ENCODE data around the gene SAMM50. TPM values are rescaled to one million over a fixed set of nuclear protein-coding genes. Genes with fewer than 3 reads are reported as not detected.

Gene SAMM50
- total and polyA plus RNA-seq, 10 of the 15 experiments (the other 5 are each of a cell fraction or from before 2014, with no cell fraction given) = 38.2 to 126 (median 62.4) TPM

- TF ChIP-seq PRDM15 (CRISPR knock-in tag; IDR thresholded peaks at IDR 0.05) = no peak
Measured at GRCh38 chr22:43991316-43992020, 36.2 kb downstream of the SAMM50 start (continued).

GRCh38 chr22:43992331-43992821 is 37.1 kb downstream of the SAMM50 start:
- intact Hi-C loops (cut with micrococcal nuclease; ENCODE audit: unreplicated experiment) = loop anchor here (2.0 to 5.0 kb wide), 2 partner anchors 75 to 634 kb away; no protein-coding TSS in a partner anchor
- peaks cover 4% of the 10 kb centered on the region for H3K79me2 ChIP-seq (ENCODE audit: control insufficient read depth, insufficient read depth, low read length)
- no peak for ATAC-seq
- no peak overlapping the region for H3K4me3 ChIP-seq
- H2AFZ ChIP-seq (ENCODE audit: control insufficient read depth, low read depth, low read length) = no peak overlapping the region
- no TSS peak for BruUV-seq (replicated peaks)
- peaks cover 22 to 24% of the 10 kb centered on the region in 2 experiments; a peak in 3 of 4 replicates for H3K36me3 ChIP-seq (ENCODE audit: control insufficient read depth in 2 of 2, insufficient read depth in 2 of 2, low read length in 1 of 2)
- WGBS (ENCODE audit: insufficient coverage, insufficient replicate concordance, low lambda C conversion rate, missing lambda C conversion rate) = 90% methylated on average over 16 of the region's 16 CpGs
- SMC1A ChIA-PET (ENCODE audit: uncharacterized antibody, unreplicated experiment) = interaction anchor here (1.1 to 5.1 kb wide), 10 partner anchors 34 to 639 kb away, joined by 4 to 282 read pairs (median 10); partner anchors contain the start of gene PARVG
- no peaks in the 10 kb centered on the region for H3K9me3 ChIP-seq (replicated peaks; ENCODE audit: control insufficient read depth, insufficient read depth, low read length)
- in situ Hi-C loops (cut with MboI) = loop anchor here (5.0 kb wide), 1 partner anchor 575 kb away; no protein-coding TSS in a partner anchor
- no peaks in the 10 kb centered on the region for H3K27me3 ChIP-seq (replicated peaks in 1 of 2; ENCODE audit: control insufficient read depth in 2 of 2, insufficient read depth in 2 of 2, low read length in 1 of 2)
- H3K4me2 ChIP-seq (ENCODE audit: control insufficient read depth, insufficient read depth) = no peak overlapping the region
- H4K20me1 ChIP-seq (ENCODE audit: control insufficient read depth, insufficient read depth) = no peaks in the 10 kb centered on the region
- no peak overlapping the region for H3K9ac ChIP-seq (ENCODE audit: control insufficient read depth, insufficient read depth, low read length)
- no peak for DNase-seq (ENCODE audit: low read depth, low spot score)
- CTCF ChIA-PET = interaction anchor here (0.6 to 11.6 kb wide), 20 partner anchors 16 to 634 kb away, joined by 3 to 499 read pairs (median 6); partner anchors contain the start of gene PARVB
- POLR2A ChIA-PET = no interaction called here
- RAD21 ChIA-PET (ENCODE audit: unreplicated experiment) = interaction anchor here (1.2 to 7.5 kb wide), 9 partner anchors 15 to 575 kb away, joined by 3 to 185 read pairs (median 10); partner anchors contain the start of gene PARVB
- no peak overlapping the region for H3K27ac ChIP-seq (ENCODE audit: control insufficient read depth, insufficient read depth)
- FAIRE-seq = no peak
- H3K4me1 ChIP-seq (ENCODE audit: control insufficient read depth, insufficient read depth, low read length) = peaks cover 15% of the 10 kb centered on the region
- no peak for TF ChIP-seq MAX (IDR thresholded peaks at IDR 0.05; ENCODE audit: low read depth, low read length)
- TF ChIP-seq SUPT20H (IDR thresholded peaks at IDR 0.05; ENCODE audit: borderline replicate concordance, control insufficient read depth, low read depth, low read length) = no peak
- TF ChIP-seq SPI1 (IDR thresholded peaks at IDR 0.05; ENCODE audit: borderline replicate concordance, insufficient read depth, low read depth, low read length) = no peak
- no peak for TF ChIP-seq IRF5 (IDR thresholded peaks at IDR 0.05; ENCODE audit: borderline replicate concordance)
- TF ChIP-seq CBFB (IDR thresholded peaks at IDR 0.05; ENCODE audit: low read depth) = no peak
- TF ChIP-seq MEF2A (IDR thresholded peaks at IDR 0.05; ENCODE audit: insufficient read depth, low read depth, low read length) = no peak
- TF ChIP-seq RELB (IDR thresholded peaks at IDR 0.05; ENCODE audit: low read depth) = no peak
- TF ChIP-seq SUZ12 (IDR thresholded peaks at IDR 0.05; ENCODE audit: unreplicated experiment) = no peak
- no peak for TF ChIP-seq FOXM1 (IDR thresholded peaks at IDR 0.05; ENCODE audit: low read depth, low read length)
- TF ChIP-seq ATF3 (IDR thresholded peaks at IDR 0.05; ENCODE audit: borderline replicate concordance, extremely low read depth, low read depth, low read length) = no peak

Data from GM12878 (cell line).